Measurements from ENCODE around the gene PTPRN2. TPM values are rescaled to one million over a fixed set of nuclear protein-coding genes. Genes with fewer than 3 reads are reported as not detected.

The PTPRN2 gene
- total and polyA plus RNA-seq, 9 of the 15 experiments (the other 6 are each of a cell fraction or from before 2014, with no cell fraction given) = not detected

- peaks cover 75 to 95% of the 10 kb centered on the region in 2 experiments for H3K27me3 ChIP-seq (ENCODE audit: control insufficient read depth in 2 of 2, insufficient read depth in 2 of 2, low read length in 2 of 2)
- no peak for FAIRE-seq
Observed at GRCh38 chr7:157901166-157901565, 686.5 kb downstream of the PTPRN2 start.

More at GRCh38 chr7:157901166-157901565, 686.5 kb downstream of the PTPRN2 start:
- no peak overlapping the region for H2AFZ ChIP-seq (ENCODE audit: low read depth, low read length)
- intact Hi-C loops (cut with micrococcal nuclease) (no loop called here), in situ Hi-C loops (cut with MboI) (no loop called here)
- no peak overlapping the region for H3K27ac ChIP-seq (ENCODE audit: extremely low read depth, low read depth, low read length)
- no peak for DNase-seq (ENCODE audit: extremely low read depth in 1 of 4, low spot score in 3 of 4)
- 1% methylated on average over 14 of the region's 14 CpGs for WGBS (ENCODE audit: insufficient coverage, low coverage, missing lambda C conversion rate)
- H3K9ac ChIP-seq (ENCODE audit: insufficient read depth in 1 of 2, low read depth in 2 of 2, low read length in 2 of 2) = no peak overlapping the region
- no peaks in the 10 kb centered on the region for H3K9me1 ChIP-seq (ENCODE audit: control insufficient read depth, insufficient read depth, low read length)
- no TSS peak for BruUV-seq (replicated peaks)
- CTCF ChIA-PET (ENCODE audit: low intra/inter-chr PET ratio) = no interaction called here
- TF ChIP-seq, protein P1, sequence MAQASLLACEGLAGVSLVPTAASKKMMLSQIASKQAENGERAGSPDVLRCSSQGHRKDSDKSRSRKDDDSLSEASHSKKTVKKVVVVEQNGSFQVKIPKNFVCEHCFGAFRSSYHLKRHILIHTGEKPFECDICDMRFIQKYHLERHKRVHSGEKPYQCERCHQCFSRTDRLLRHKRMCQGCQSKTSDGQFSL (CRISPR knock-in tag; IDR thresholded peaks at IDR 0.05) = no peak
- TF ChIP-seq, protein P1 (tag; IDR thresholded peaks at IDR 0.05) = no peak
- no peak for TF ChIP-seq CBX1 (IDR thresholded peaks at IDR 0.05; ENCODE audit: low read depth)
- TF ChIP-seq ZNF699 (CRISPR knock-in tag; IDR thresholded peaks at IDR 0.05; ENCODE audit: insufficient replicate concordance) = no peak
- TF ChIP-seq, protein P2, sequence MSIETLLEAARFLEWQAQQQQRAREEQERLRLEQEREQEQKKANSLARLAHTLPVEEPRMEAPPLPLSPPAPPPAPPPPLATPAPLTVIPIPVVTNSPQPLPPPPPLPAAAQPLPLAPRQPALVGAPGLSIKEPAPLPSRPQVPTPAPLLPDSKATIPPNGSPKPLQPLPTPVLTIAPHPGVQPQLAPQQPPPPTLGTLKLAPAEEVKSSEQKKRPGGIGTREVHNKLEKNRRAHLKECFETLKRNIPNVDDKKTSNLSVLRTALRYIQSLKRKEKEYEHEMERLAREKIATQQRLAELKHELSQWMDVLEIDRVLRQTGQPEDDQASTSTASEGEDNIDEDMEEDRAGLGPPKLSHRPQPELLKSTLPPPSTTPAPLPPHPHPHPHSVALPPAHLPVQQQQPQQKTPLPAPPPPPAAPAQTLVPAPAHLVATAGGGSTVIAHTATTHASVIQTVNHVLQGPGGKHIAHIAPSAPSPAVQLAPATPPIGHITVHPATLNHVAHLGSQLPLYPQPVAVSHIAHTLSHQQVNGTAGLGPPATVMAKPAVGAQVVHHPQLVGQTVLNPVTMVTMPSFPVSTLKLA (conservative IDR thresholded peaks at IDR 0.05) = no peak
- no peak for TF ChIP-seq TARDBP (IDR thresholded peaks at IDR 0.05)
- no peaks in the 10 kb centered on the region for H3K79me2 ChIP-seq (ENCODE audit: control insufficient read depth, insufficient read depth, low read length)
- no peak overlapping the region for H3K4me2 ChIP-seq (ENCODE audit: insufficient read depth, low read length)
- H3K9me3 ChIP-seq (replicated peaks; ENCODE audit: control insufficient read depth, insufficient read depth, low read depth, low read length) = no peaks in the 10 kb centered on the region
- ATAC-seq = no peak
- no peak overlapping the region for H3K4me3 ChIP-seq
- H4K20me1 ChIP-seq (replicated peaks; ENCODE audit: control insufficient read depth, insufficient read depth, low read length) = peaks cover 6% of the 10 kb centered on the region
- POLR2A ChIA-PET = interaction anchor here (0.6 kb wide), 1 partner anchor 52 kb away, joined by 3 read pairs; no protein-coding TSS in a partner anchor
- H3K4me1 ChIP-seq (replicated peaks in 1 of 2; ENCODE audit: control insufficient read depth in 2 of 2, insufficient read depth in 2 of 2, low read length in 2 of 2) = peaks cover 0 to 3% of the 10 kb centered on the region in 2 experiments; a peak in 1 of 5 replicates
- no peaks in the 10 kb centered on the region for H3K36me3 ChIP-seq (ENCODE audit: control insufficient read depth, insufficient read depth, low read length)
